Effector CD8-positive, alpha-beta T cell (primary cell): ENCODE results near the gene CEBPZOS.

Experiments
- DNase-seq: peaks from one replicate; lab custom pipeline; 2025; lab: John Stamatoyannopoulos, UW

The CEBPZOS gene

DNA sequence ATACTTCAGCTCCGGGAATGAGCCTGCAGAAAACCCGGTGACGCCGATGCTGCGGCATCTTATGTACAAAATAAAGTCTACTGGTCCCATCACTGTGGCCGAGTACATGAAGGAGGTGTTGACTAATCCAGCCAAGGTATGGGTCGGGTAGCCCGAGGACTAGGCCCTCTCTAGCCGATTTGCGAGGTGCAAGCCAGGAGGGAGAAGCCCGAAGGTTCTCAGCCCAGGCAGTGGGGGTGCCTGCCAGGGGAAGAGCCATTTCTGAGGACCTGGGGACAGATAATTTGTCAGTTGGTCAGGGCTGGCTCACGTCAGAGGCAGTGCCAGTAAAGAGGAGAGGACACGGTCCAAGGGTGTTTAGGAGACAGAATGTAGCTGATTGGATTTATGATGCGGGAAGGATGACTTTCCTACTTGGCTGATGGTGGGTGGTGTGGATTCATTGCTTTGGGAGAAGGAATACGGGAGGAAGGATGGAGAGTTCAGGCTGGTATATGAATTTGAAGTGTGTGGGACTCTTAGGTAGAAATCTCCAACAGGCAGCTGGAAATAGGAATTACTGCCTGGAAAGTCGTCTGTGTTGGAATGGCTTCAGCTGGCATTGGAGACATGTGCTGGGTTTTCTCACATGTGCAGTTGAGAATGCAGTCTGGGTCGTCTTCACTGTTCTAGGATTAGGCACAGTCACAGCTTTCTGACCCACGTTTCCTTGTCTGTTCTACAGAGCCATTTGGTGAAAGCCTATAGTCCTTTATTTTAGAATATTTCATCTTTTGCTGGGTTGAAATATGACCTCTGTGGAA lies 36.0 kb downstream of the CEBPZOS start:
- DNase-seq = no peak

DNA sequence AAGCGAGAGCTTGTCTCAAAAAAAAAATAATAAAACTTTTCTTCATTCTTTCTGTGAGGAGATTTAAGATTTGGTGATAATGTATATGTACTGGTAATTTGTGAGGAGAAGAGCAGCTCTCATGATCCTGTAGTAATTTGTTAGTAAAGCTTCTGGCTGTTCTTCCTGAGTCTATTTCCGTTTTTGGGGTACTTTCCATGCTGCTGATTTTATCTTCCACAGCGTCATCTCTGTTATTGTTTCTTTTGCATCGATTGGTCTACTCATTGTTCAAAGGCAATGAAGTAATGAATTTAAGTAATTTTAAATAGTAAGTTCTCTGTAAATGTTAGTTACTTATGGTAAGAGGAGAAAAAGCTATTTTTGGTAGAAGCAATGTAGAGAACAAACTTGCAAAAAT lies 47.1 kb downstream of the CEBPZOS start:
- DNase-seq = no peak

- no peak for DNase-seq
Observed at GRCh38 chr2:37244017-37244416, 47.7 kb downstream of the CEBPZOS start.

GRCh38 chr2:37244755-37245154 lies 48.5 kb downstream of the CEBPZOS start:
- DNase-seq = no peak

- no peak for DNase-seq
Observed at GRCh38 chr2:37246205-37246604, 49.9 kb downstream of the CEBPZOS start.

DNA sequence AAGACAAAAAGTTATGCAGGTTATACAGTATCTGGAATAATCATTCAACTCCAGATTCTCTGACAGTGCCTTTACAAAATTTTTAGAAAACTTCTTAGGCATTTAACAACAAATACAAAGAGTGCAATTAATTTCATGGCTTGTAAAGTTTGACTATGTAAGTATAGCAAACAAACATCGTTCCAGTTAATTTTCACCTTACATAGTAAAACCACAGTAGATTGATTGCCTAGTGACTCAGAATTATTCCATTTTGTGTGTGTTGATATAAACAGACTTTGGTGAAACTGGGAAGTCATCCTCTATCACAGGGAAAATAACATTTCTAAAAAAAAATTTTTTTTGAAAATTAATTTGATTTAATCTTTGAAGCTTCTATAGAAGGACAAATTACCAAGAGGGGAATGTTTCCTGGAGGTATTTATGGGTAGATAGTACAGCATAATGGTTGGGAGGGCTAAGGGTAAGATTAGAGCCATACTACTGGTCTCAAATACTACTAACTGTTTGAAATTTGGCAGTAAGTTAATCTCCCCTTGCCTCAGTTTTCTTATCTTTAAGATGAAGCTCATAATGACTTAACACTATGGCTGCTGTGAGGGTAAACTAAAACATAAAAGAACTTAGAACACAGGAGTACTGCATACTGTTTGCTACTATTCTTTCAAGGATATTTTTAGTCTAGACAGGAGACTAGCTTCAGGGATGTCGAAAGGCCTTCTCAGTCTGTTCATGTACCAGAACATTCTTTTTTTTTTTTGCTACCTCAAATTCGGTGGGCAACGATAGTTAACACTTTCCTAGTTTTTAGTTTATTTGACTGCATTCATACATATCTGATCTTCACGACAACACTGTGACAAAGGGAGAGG lies 54.8 kb downstream of the CEBPZOS start:
- DNase-seq = no peak
